Cardiac muscle cell (in vitro differentiated cells and primary cell): ENCODE data around the gene TBC1D3B. TPM values are rescaled to one million over a fixed set of nuclear protein-coding genes. Genes with fewer than 3 reads are reported as not detected.

Source experiments
- DNase-seq, 2 donors: peaks; one replicate each; pipeline versions ENCODE4 v3.0.0 to v3.0.0-alpha.2; 2010 to 2017; ENCODE audit warnings: low read depth in 1 of 2, low spot score in 1 of 2
- H3K27ac ChIP-seq: fragments of 200-600 bp; sonication (generic); 2 replicates; pipeline ENCODE4 v1.5.1; 2016
- H3K27me3 ChIP-seq: fragments of 200-600 bp; sonication (generic); 2 replicates; pipeline ENCODE4 v1.6.0; 2016; ENCODE audit warnings: control low read depth
- H3K36me3 ChIP-seq: fragments of 200-600 bp; sonication (generic); 2 replicates; pipeline ENCODE4 v1.5.1; 2016; ENCODE audit warnings: control low read depth
- H3K4me1 ChIP-seq: fragments of 200-600 bp; sonication (generic); 2 replicates; pipeline ENCODE4 v1.8.1; 2017; ENCODE audit warnings: low read depth, mild to moderate bottlenecking, mixed run types
- H3K4me3 ChIP-seq: fragments of 200-600 bp; sonication (generic); 2 replicates; pipeline ENCODE4 v1.5.1; 2016; ENCODE audit warnings: mild to moderate bottlenecking
- H3K9me3 ChIP-seq: fragments of 200-600 bp; sonication (generic); 2 replicates; pipeline ENCODE4 v1.5.1; 2017; ENCODE audit warnings: low read depth, mild to moderate bottlenecking, control low read depth
- CTCF ChIP-seq: IDR thresholded peaks from 2 replicates; pipeline ENCODE4 v1.5.1; 2012; ENCODE audit warnings: low read depth, mild to moderate bottlenecking, low read length
- polyA plus RNA-seq: library from polyadenylated mRNA; unstranded; fragments of >200 nt; fragmentation: Nextera tagmentation; extraction: Ambion mirVana; gene quantifications from 2 replicates; pipeline ENCODE4 v1.2.1, GENCODE V29; 2016
- total RNA-seq: library from RNA; depleted of rRNA; stranded (reverse); fragments of >200 nt; gene quantifications from 2 replicates; pipeline ENCODE4 v1.2.3, GENCODE V29; 2016

Gene TBC1D3B
- total and polyA plus RNA-seq, 2 experiments from 2014 or later = 4.0 to 5.5 TPM

GRCh38 chr17:36131421-36131820 lies 45.0 kb downstream of the TBC1D3B start:
- peak; percentile 16 for TF ChIP-seq CTCF
- peak in 1 of 2 donors; percentile 15 for DNase-seq
- H3K27ac ChIP-seq = no peak overlapping the region

DNA sequence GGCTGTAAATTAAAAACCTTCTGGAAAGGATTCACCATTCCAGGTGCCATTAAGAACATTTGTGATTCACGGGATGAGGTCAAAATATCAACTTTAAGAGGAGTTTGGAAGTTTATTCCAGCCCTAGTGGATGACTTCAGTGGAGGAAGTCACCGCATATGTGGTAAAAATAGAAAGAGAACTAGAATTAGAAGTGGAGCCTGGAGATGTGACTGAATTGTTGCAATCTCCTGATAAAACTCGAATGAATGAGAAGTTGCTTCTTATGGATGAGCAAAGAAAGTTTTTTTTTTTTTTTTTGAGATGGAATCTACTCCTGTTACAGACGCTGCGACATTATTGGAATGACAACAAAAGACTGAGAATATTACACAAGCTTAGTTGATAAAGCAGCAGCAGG lies 46.1 kb downstream of the TBC1D3B start:
- no peak for TF ChIP-seq CTCF

More at GRCh38 chr17:36131421-36131820, 45.0 kb downstream of the TBC1D3B start:
- Histone ChIP-seq H3K36me3 (no peaks in the 10 kb centered on the region), H3K9me3 (no peaks in the 10 kb centered on the region), H3K4me1 (peaks cover 24% of the 10 kb centered on the region), H3K27me3 (peaks cover 5% of the 10 kb centered on the region), H3K4me3 (no peak overlapping the region)

DNA sequence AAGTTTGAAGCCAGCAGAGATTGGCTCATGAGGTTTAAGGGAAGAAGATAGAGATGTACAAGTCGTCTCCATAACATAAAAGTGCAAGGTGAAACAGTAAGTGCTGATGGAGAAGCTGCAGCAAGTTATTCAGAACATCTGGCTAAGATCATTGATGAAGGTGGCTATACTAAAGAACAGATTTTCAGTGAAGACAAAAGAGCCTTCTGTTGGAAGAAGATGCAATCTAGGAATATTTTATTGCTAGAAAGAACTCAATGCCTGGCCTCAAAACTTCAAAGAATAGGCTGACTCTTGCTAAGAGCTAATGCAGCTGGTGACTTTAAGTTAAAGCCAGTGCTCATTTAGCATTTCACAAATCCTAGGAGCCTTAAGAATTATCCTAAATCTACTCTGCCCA lies 46.8 kb downstream of the TBC1D3B start:
- DNase-seq = no peak
- no peaks in the 10 kb centered on the region for H3K36me3 ChIP-seq
- no peak overlapping the region for H3K27ac ChIP-seq
- peaks cover 24% of the 10 kb centered on the region for H3K4me1 ChIP-seq
- H3K4me3 ChIP-seq = no peak overlapping the region
- no peak for TF ChIP-seq CTCF
- peaks cover 5% of the 10 kb centered on the region for H3K27me3 ChIP-seq
- H3K9me3 ChIP-seq = no peaks in the 10 kb centered on the region

More for the DNA sequence above, 46.1 kb downstream of the TBC1D3B start:
- Histone ChIP-seq H3K9me3 (no peaks in the 10 kb centered on the region), H3K4me1 (peaks cover 24% of the 10 kb centered on the region), H3K36me3 (no peaks in the 10 kb centered on the region), H3K27me3 (peaks cover 5% of the 10 kb centered on the region), H3K27ac (no peak overlapping the region), H3K4me3 (no peak overlapping the region)
- no peak for DNase-seq

- Histone ChIP-seq H3K36me3 (no peaks in the 10 kb centered on the region), H3K9me3 (no peaks in the 10 kb centered on the region), H3K27ac (no peak overlapping the region), H3K4me1 (peaks cover 22% of the 10 kb centered on the region), H3K4me3 (no peak overlapping the region), H3K27me3 (peaks cover 5% of the 10 kb centered on the region)
- TF ChIP-seq CTCF = no peak
- no peak for DNase-seq
Measured at GRCh38 chr17:36128411-36128978, 47.9 kb downstream of the TBC1D3B start.

DNA sequence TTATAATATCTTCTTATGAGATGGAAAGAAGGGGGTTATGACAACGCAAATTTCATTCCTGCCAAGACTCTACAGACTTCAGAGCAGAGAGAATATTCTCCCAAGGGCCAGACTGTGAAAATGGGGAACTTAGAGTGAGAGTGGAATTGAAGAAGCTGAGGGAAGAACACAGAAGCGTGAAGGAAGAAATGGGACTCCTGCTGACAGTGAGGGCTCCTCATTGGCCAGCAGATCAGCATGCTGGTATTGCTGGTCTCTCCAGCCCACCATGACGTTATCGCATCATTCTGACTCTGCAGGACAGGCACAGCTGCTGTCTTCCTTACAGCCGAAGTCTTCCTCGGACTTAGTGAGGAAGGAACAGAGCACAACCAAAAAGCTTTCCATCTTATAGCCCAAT lies 48.5 kb downstream of the TBC1D3B start:
- Histone ChIP-seq H3K4me1 (peaks cover 16% of the 10 kb centered on the region), H3K27me3 (peaks cover 6% of the 10 kb centered on the region), H3K36me3 (no peaks in the 10 kb centered on the region), H3K27ac (no peak overlapping the region), H3K9me3 (no peaks in the 10 kb centered on the region), H3K4me3 (no peak overlapping the region)
- DNase-seq = no peak
- TF ChIP-seq CTCF = no peak
